ENCODE data around the gene PDC. TPM values are rescaled to one million over a fixed set of nuclear protein-coding genes. Genes with fewer than 3 reads are reported as not detected.

PDC gene
- total RNA-seq, 6 experiments from 2014 or later = not detected

DNA sequence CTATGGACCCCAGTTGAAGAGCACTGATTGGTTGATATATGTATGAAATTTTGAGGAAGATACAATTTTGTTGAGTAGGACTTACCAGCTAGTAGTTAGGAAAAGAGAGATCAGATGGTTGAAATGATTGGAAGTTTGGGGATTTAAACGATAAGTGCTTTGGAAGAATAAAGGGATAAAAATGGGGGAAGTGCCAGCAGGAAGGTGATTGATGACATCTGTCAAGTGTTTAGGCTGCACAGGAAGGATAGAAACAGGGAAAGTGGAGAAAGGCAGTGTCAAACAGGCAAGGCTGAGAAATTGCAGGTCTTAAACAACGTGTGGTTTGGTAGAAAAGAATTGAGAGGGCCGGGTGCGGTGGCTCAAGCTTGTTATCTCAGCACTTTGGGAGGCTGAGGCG, 22.3 kb downstream of the PDC start:
- no peak for ATAC-seq
- Histone ChIP-seq H3K36me3 (no peaks in the 10 kb centered on the region), H3K27ac (no peak overlapping the region), H3K4me1 (no peaks in the 10 kb centered on the region), H3K4me3 (no peak overlapping the region), H3K27me3 (no peaks in the 10 kb centered on the region), H3K9me3 (no peaks in the 10 kb centered on the region)
- TF ChIP-seq POLR2A (IDR thresholded peaks at IDR 0.05) = no peak
- no peak for TF ChIP-seq CTCF (IDR thresholded peaks at IDR 0.05)
- intact Hi-C loops (cut with DNase I) = no loop called here
- 80% methylated on average over 4 of the region's 5 CpGs for WGBS (ENCODE audit: insufficient coverage, low coverage, low lambda C conversion rate, missing lambda C conversion rate)
- DNase-seq = no peak

DNA sequence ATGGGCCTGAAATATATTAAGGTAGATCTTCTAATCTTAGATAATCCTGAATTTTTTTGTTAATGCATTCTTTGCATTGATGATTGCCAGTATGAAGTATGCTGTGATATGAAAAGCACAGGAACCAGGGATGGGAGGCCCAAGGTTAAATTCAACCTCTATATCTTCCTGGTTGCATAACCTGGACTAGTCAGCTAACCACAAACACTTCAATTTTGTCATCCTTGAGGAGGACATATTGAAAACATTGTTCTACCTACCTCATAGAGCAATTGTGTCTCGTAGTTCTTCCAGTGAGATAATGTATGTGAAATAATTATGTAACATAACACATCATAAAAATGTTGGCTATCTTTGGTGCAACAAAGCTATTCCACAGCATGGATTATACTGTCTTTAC, 25.6 kb downstream of the PDC start:
- no peak for DNase-seq
- Histone ChIP-seq H3K4me3 (no peak overlapping the region), H3K4me1 (no peaks in the 10 kb centered on the region), H3K36me3 (no peaks in the 10 kb centered on the region), H3K27me3 (no peaks in the 10 kb centered on the region), H3K27ac (no peak overlapping the region), H3K9me3 (no peaks in the 10 kb centered on the region)
- ATAC-seq = no peak
- intact Hi-C loops (cut with DNase I) = no loop called here
- TF ChIP-seq CTCF (IDR thresholded peaks at IDR 0.05) (no peak), POLR2A (IDR thresholded peaks at IDR 0.05) (no peak)
- WGBS (ENCODE audit: insufficient coverage, low coverage, low lambda C conversion rate, missing lambda C conversion rate) = 79% methylated on average over 1 of the region's 1 CpG

GRCh38 chr1:186429017-186429416, 31.9 kb downstream of the PDC start:
- DNase-seq (no peak), ATAC-seq (no peak)
- WGBS (ENCODE audit: insufficient coverage, low coverage, low lambda C conversion rate, missing lambda C conversion rate) = 89% methylated on average over 3 of the region's 3 CpGs
- no peak overlapping the region for H3K4me3 ChIP-seq
- no peaks in the 10 kb centered on the region for H3K36me3 ChIP-seq
- H3K27me3 ChIP-seq = no peaks in the 10 kb centered on the region
- TF ChIP-seq CTCF (IDR thresholded peaks at IDR 0.05) (no peak), POLR2A (IDR thresholded peaks at IDR 0.05) (no peak)
- no peaks in the 10 kb centered on the region for H3K4me1 ChIP-seq
- no peaks in the 10 kb centered on the region for H3K9me3 ChIP-seq
- H3K27ac ChIP-seq = no peak overlapping the region
- intact Hi-C loops (cut with DNase I) = no loop called here

DNA sequence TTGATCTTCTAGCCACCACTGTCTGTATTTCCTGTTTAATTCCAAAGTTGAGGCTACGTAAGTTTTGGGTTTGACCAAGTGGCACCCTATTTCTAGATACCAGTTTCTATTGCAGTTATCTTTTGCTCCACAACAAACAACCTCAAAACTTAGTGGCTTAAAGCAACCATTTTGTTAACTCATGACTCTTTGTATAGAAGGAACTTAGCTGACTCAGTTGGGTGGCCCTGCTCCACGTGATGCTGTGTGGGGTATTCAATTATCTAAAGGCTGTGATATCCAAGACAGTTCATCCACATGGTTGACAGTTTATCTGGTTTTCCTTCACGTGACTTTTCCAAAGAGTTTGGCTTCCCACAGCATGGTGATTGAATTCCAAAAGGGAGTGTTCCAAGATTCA, 34.8 kb downstream of the PDC start:
- 73% methylated on average over 3 of the region's 3 CpGs for WGBS (ENCODE audit: insufficient coverage, low coverage, low lambda C conversion rate, missing lambda C conversion rate)
- TF ChIP-seq POLR2A (IDR thresholded peaks at IDR 0.05) (no peak), CTCF (IDR thresholded peaks at IDR 0.05) (no peak)
- Histone ChIP-seq H3K4me3 (no peak overlapping the region), H3K4me1 (no peaks in the 10 kb centered on the region), H3K36me3 (peaks cover 0 to under 1% (median 0%) of the 10 kb centered on the region in 4 donors), H3K27ac (no peak overlapping the region), H3K27me3 (no peaks in the 10 kb centered on the region), H3K9me3 (no peaks in the 10 kb centered on the region)
- ATAC-seq (no peak), DNase-seq (no peak)
- intact Hi-C loops (cut with DNase I) = no loop called here

- Histone ChIP-seq H3K27me3 (no peaks in the 10 kb centered on the region), H3K4me3 (no peak overlapping the region), H3K9me3 (no peaks in the 10 kb centered on the region), H3K36me3 (peaks cover 0 to 6% (median 4%) of the 10 kb centered on the region in 4 donors), H3K4me1 (no peaks in the 10 kb centered on the region), H3K27ac (no peak overlapping the region)
- WGBS (ENCODE audit: insufficient coverage, low coverage, low lambda C conversion rate, missing lambda C conversion rate) = 53% methylated on average over 2 of the region's 2 CpGs
- ATAC-seq (peak in 1 of 4 donors; percentile 36), DNase-seq (no peak)
- intact Hi-C loops (cut with DNase I) = no loop called here
- no peak for TF ChIP-seq POLR2A (IDR thresholded peaks at IDR 0.05)
- TF ChIP-seq CTCF (IDR thresholded peaks at IDR 0.05) = no peak
Measured at GRCh38 chr1:186424539-186424938, 36.4 kb downstream of the PDC start.
